OCI-LY7 (cell line): ENCODE data around the gene CNTLN.

Experiments
- EZH2phosphoT487 ChIP-seq: fragments of 200-600 bp; sonication (generic); IDR thresholded peaks from 2 replicates; pipeline ENCODE4 v1.6.1; 2018; ENCODE audit warnings: low read depth, borderline replicate concordance, mild to moderate bottlenecking, mixed run types, antibody characterized with exemption, low read length, moderate library complexity, mixed read lengths
- TF ChIP-seq, protein P1 (sequence below): fragments of 200-600 bp; sonication (generic); conservative IDR thresholded peaks from 2 replicates; pipeline ENCODE4 v1.5.1; 2014; ENCODE audit warnings: mild to moderate bottlenecking, antibody characterized with exemption, low read length, moderate library complexity, mixed read lengths

DNA sequence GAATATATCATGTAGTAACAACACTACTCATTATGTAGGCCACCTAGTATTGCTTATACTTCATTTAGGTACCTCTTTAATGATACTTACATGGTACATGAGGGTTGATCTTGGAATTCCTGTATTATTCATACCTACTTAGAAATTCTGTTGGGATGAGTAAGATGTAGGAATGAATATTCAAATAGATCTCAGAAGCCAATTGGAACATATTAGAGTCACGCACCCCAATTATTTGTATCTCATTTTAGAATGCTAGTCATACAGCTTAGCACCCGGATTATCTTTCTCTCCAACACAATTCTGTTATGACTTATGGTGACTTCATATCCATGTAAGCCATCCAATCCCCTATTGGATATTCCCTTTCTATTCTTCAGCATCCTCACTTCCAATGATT is 337.3 kb downstream of the CNTLN start:
- TF ChIP-seq, protein P1, sequence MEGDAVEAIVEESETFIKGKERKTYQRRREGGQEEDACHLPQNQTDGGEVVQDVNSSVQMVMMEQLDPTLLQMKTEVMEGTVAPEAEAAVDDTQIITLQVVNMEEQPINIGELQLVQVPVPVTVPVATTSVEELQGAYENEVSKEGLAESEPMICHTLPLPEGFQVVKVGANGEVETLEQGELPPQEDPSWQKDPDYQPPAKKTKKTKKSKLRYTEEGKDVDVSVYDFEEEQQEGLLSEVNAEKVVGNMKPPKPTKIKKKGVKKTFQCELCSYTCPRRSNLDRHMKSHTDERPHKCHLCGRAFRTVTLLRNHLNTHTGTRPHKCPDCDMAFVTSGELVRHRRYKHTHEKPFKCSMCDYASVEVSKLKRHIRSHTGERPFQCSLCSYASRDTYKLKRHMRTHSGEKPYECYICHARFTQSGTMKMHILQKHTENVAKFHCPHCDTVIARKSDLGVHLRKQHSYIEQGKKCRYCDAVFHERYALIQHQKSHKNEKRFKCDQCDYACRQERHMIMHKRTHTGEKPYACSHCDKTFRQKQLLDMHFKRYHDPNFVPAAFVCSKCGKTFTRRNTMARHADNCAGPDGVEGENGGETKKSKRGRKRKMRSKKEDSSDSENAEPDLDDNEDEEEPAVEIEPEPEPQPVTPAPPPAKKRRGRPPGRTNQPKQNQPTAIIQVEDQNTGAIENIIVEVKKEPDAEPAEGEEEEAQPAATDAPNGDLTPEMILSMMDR, result no peak
- TF ChIP-seq EZH2phosphoT487, result no peak
